Esophagus (tissue), 2 donors: ENCODE measurements around the gene NUP133. TPM values are rescaled to one million over a fixed set of nuclear protein-coding genes. Genes with fewer than 3 reads are reported as not detected.

Experiments used
- H3K27ac ChIP-seq, 2 donors: one replicate each; pipeline ENCODE4 v1.5.1; 2013; ENCODE audit warnings: low read depth in 2 of 2, mild to moderate bottlenecking in 2 of 2, inconsistent platforms in 1 of 2, low read length in 1 of 2, moderate library complexity in 1 of 2
- H3K27me3 ChIP-seq, 2 donors: one replicate each; pipeline ENCODE4 v1.6.1; 2013; ENCODE audit warnings: low read length in 2 of 2, control low read depth in 1 of 2, mild to moderate bottlenecking in 1 of 2; ENCODE audit not compliant: insufficient read depth in 2 of 2, control insufficient read depth in 1 of 2
- H3K36me3 ChIP-seq, 2 donors: one replicate each; pipeline ENCODE4 v1.6.1; 2013; ENCODE audit warnings: low read length in 1 of 2; ENCODE audit not compliant: control insufficient read depth in 2 of 2, insufficient read depth in 2 of 2
- H3K4me1 ChIP-seq, 2 donors: one replicate each; pipeline ENCODE4 v1.6.1; 2013; ENCODE audit warnings: low read length in 1 of 2; ENCODE audit not compliant: control insufficient read depth in 2 of 2, insufficient read depth in 2 of 2
- H3K4me3 ChIP-seq, 2 donors: one replicate each; pipeline ENCODE4 v1.5.1; 2013; ENCODE audit warnings: low read length in 2 of 2, mild to moderate bottlenecking in 2 of 2, low read depth in 1 of 2, moderate library complexity in 1 of 2
- H3K9me3 ChIP-seq, 2 donors: one replicate each; pipeline ENCODE4 v1.6.1; 2013; ENCODE audit warnings: mild to moderate bottlenecking in 2 of 2, low read depth in 1 of 2, low read length in 1 of 2, moderate library complexity in 1 of 2; ENCODE audit not compliant: control insufficient read depth in 2 of 2, insufficient read depth in 1 of 2
- WGBS, 2 donors: extraction: QIAGEN DNeasy Blood & Tissue Kit; methylation state at CpG; one replicate each; pipeline ENCODE4 v1.1.7; 2013; 5-methylcytosine and 5-hydroxymethylcytosine counted together
- polyA plus RNA-seq, 2 donors: library from polyadenylated mRNA; stranded (reverse); fragments of 200-250 nt; gene quantifications; one replicate each; pipeline ENCODE4 v1.2.3, GENCODE V29; 2013
- donor health status: healthy with polysubstance abuse.
- donor health status: Bipolar disorder and iron deficiency.

The NUP133 gene
- polyA plus RNA-seq, 2 donors = 7.3 to 9.9 TPM

DNA sequence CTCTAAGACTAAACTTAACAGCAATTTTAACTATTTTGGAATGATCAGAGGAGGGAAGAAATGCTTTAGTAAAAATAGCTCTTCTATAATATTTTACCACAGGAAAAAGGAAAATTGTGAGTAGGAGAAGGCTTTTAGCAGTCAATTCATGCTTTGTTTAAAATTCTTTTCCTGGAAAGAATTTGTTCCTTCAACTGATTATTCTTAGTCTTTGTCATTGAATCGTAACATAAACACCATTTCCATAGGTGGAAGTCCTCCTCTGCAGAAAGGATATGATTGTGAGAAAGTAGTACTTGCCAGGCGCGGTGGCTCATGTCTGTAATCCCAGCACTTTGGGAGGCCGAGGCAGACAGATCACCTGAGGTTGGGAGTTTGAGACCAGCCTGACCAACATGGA, 62.3 kb downstream of the NUP133 start:
- no peaks in the 10 kb centered on the region for H3K4me1 ChIP-seq
- no peak overlapping the region for H3K4me3 ChIP-seq
- no peak overlapping the region for H3K27ac ChIP-seq
- peaks cover 0 to 10% of the 10 kb centered on the region in 2 donors for H3K36me3 ChIP-seq
- H3K9me3 ChIP-seq = no peaks in the 10 kb centered on the region
- H3K27me3 ChIP-seq = no peaks in the 10 kb centered on the region
- 92 to 95% methylated on average over 4 of the region's 4 CpGs for WGBS, 2 donors

DNA sequence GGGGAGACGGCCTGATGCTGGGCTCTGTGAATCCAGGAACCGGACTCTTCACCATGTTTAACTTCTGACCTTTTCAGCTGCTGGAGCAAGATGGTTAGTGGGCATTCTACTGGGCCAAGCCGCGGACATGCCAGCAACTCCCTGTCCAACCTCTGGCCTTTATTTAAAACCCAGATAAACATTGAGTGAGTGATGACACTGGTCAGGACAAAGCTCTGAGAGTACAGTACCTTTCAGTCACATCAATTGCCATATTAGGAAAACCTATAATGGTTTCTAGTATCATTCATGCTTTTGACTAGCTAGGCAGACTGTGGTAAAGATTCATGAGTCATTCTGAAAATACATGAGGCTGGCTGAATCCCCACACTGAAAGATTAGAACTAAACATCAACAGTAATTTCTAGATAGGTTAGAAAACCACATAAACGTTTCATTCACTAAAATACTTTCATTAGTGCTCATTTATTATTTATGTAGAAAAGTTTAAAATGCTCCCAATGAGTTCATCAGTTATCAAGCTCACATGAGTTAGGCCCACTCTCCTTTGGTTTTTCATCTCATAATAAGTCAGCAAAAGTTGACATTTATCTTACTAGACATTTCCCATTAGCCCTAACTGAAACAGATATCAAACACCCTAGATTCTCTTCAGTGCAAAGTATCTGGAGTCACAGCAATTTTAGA, 67.1 kb downstream of the NUP133 start:
- 70 to 79% methylated on average over 5 of the region's 5 CpGs for WGBS, 2 donors
- peaks cover 0 to 11% of the 10 kb centered on the region in 2 donors for H3K36me3 ChIP-seq
- H3K27me3 ChIP-seq = no peaks in the 10 kb centered on the region
- H3K4me3 ChIP-seq = no peak overlapping the region
- H3K27ac ChIP-seq = no peak overlapping the region
- H3K4me1 ChIP-seq = no peaks in the 10 kb centered on the region
- H3K9me3 ChIP-seq = no peaks in the 10 kb centered on the region

DNA sequence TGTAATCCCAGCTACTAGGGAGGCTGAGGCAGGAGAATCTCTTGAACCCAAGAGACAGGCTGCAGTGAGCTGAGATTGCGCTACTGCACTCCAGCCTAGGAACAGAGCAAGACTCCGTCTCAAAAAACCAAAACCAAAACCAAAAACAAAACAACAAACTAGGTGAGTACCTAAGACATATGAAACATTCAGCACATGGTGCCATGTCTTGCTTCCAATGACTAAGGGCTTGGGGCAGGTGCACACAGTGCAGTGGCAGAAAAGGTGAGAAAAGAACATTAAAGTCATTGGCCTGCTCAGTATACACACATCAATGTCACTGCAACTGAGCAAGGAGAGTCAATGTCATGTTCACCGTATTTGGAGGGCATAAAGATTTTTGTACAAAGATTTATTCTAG, 70.1 kb downstream of the NUP133 start:
- H3K9me3 ChIP-seq = peaks cover 0 to 2% of the 10 kb centered on the region in 2 donors
- H3K4me1 ChIP-seq = peaks cover under 1 to 4% of the 10 kb centered on the region in 2 donors
- H3K36me3 ChIP-seq = peaks cover 0 to 9% of the 10 kb centered on the region in 2 donors
- no peak overlapping the region for H3K27ac ChIP-seq
- H3K4me3 ChIP-seq = no peak overlapping the region
- WGBS, 2 donors = 96% methylated on average over 3 of the region's 3 CpGs
- peaks cover 6 to 18% of the 10 kb centered on the region in 2 donors for H3K27me3 ChIP-seq

DNA sequence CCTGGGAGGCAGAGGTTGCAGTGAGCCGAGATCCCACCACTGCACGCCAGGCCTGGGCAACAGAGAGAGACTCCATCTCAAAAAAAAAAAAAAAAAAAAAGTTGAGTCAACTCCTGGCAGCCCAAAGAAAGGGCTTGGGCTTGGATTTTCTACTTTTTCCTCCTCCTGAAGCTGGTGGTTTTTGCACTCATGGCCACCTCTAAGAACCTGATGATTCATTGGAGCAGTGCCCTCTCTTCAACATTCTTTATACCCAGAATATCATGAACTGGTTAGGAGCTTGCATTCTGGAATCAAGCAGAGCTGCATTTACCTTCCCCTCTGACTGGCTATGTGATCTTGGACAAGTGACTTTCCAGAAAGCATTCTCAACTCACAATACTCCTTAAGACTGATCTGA, 70.7 kb downstream of the NUP133 start:
- peaks cover 6% of the 10 kb centered on the region in 2 donors for H3K4me1 ChIP-seq
- 98 to 100% methylated on average over 2 of the region's 2 CpGs for WGBS, 2 donors
- peaks cover 0 to 2% of the 10 kb centered on the region in 2 donors for H3K9me3 ChIP-seq
- H3K36me3 ChIP-seq = peaks cover 0 to 8% of the 10 kb centered on the region in 2 donors
- peaks cover 12 to 24% of the 10 kb centered on the region in 2 donors for H3K27me3 ChIP-seq
- H3K27ac ChIP-seq = no peak overlapping the region
- no peak overlapping the region for H3K4me3 ChIP-seq

DNA sequence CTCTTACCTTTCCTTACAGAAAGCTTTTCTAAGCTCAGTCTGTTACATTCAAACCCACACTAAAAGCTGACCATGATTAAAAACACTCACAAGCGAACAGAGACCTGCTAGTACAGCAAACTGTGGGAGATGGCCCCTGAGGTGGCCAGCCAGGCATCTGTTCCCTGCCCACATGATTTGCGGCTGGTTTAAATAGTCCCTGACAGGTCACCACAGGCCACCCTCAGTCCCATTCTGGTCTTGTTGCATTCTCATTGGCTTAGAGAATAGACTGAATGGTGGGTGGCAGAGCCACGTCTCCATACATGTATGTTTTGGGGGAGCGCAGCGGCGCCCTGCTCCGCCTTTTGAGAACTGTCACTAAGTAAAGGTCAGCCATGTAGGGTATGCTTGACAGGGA, 71.9 kb downstream of the NUP133 start:
- Histone ChIP-seq H3K36me3 (peaks cover 0 to 8% of the 10 kb centered on the region in 2 donors), H3K4me3 (no peak overlapping the region), H3K27ac (no peak overlapping the region), H3K9me3 (peaks cover 0 to 2% of the 10 kb centered on the region in 2 donors), H3K27me3 (peaks cover 12 to 32% of the 10 kb centered on the region in 2 donors), H3K4me1 (peaks cover 14 to 15% of the 10 kb centered on the region in 2 donors)
- WGBS, 2 donors = 72 to 74% methylated on average over 7 of the region's 7 CpGs

DNA sequence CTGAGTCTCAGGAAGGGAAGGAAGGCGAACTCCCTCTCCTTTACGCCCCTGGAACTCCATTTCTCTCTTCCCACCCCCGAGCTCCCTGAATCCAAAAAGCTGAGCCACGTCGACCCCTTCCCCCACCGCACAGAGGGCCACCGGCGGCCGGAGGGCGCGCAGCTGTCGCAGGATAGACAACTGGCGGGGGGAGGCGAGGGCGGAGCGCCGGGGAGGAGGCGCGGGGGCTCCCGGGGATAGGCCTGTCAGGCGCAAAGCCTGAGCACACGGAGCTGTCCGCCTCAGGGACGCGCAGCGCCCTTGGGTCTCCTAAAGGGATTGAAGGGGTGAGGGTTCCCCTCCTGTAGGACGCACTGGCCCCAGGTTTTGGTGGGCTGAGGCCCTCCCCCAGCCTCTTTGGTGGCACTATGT, 73.5 kb downstream of the NUP133 start:
- Histone ChIP-seq H3K9me3 (peaks cover 0 to 2% of the 10 kb centered on the region in 2 donors), H3K4me3 (no peak overlapping the region)
- 2 to 3% methylated on average over 27 of the region's 27 CpGs for WGBS, 2 donors

DNA sequence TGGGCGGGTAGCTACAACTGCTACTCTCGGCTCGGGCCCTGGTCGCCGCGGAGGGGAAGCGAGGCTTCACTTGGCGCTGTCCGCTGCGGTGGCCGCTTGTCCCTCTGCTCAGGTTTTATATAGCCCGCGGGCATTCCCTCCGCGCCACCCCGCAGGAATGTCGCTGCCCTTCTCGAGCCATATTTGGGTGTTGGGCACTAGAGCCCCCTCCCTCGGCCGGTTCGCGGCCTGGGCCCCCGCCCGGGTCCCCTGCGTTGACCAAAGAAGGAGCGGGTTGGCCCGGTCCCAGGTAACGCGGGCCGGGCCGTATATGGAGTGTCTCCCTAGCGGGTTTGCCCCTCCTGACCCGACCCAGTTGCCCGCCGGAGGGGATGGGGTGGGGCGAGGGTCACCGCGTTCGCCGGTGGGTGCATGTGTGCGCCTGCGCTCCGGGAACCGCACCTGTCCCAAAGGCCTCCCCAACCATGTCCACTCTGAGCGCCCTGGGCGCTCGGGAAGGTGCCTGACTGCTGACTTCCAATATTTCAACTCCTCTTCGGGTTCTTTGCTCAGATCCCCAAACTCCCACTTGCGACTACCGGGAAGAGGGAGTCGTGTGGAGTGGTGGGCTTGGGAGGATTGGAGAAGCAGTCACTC, 74.0 kb downstream of the NUP133 start, which contains the start of gene ACTA1:
Gene ACTA1 (minus strand): TSS at position 90 of the 636 bp plus-strand sequence. CDS start 979 bp downstream, outside the sequence.
- Histone ChIP-seq H3K27ac (no peak within 1 kb of the TSS), H3K27me3 (peaks cover 12 to 39% of the 10 kb centered on the region in 2 donors), H3K4me3 (no peak within 1 kb of the TSS), H3K4me1 (peaks cover 14 to 19% of the 10 kb centered on the region in 2 donors), H3K9me3 (peaks cover 0 to 2% of the 10 kb centered on the region in 2 donors), H3K36me3 (no peaks in the 10 kb centered on the region)
- 2 to 4% methylated on average over 50 to 51 of the region's 51 CpGs for WGBS, 2 donors

More for the DNA sequence above, 73.5 kb downstream of the NUP133 start:
- Histone ChIP-seq H3K36me3 (peaks cover 0 to under 1% of the 10 kb centered on the region in 2 donors), H3K27me3 (peaks cover 12 to 39% of the 10 kb centered on the region in 2 donors), H3K27ac (no peak overlapping the region), H3K4me1 (peaks cover 14 to 19% of the 10 kb centered on the region in 2 donors)

DNA sequence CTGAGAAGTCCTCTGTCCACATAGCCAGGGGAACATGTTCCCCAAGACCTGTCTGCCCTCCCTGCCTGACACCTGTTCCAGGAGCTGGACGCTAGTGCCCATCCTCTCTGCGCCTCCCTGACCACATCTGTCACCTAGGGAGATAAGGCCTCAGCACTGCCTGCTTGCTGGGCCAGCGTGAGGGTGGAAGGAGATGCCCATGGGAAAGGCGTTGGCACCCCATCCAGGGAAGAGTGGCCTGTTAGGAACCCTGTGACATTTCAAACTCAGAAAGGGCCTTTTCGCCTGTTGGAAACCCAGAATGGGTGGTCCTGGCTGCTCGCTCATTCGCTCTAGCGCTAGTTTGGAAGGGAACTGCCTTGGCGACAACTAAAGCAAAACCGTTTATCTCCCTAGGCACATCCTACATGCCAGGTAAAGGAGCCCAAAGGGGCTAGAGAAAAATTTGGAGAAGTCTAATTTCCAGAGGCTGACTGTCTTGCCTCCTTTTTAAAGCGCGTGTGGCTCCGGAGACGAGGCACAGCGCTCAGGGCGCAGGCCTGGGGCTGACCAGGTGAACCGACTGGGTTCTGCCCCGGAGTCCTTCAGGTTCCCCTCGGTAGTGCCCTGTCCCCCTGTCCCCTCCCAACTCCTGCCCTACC, 74.7 kb downstream of the NUP133 start:
- H3K27me3 ChIP-seq = peaks cover 12 to 39% of the 10 kb centered on the region in 2 donors
- H3K27ac ChIP-seq = no peak overlapping the region
- no peak overlapping the region for H3K4me3 ChIP-seq
- H3K9me3 ChIP-seq = peaks cover 0 to 2% of the 10 kb centered on the region in 2 donors
- peaks cover 14 to 19% of the 10 kb centered on the region in 2 donors for H3K4me1 ChIP-seq
- H3K36me3 ChIP-seq = no peaks in the 10 kb centered on the region
- WGBS, 2 donors = 16 to 25% methylated on average over 19 of the region's 19 CpGs

DNA sequence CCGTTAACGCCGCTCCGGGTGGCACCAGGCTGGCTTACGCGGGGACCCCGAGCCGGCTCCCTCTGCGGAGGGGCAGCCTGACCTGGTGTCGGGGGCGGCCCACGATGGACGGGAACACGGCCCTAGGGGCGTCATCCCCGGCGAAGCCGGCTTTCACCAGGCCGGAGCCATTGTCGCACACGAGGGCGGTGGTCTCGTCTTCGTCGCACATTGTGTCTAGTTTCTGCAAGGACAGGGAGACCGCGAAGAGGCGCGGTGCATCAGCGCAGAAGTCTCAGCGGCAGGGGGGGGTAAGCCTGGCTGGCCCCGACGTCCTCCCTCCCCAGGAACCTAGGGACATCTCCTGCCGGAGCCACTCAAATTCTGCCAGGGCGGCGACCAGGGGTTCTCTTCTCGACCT, 75.2 kb downstream of the NUP133 start:
- Histone ChIP-seq H3K9me3 (peaks cover 0 to 2% of the 10 kb centered on the region in 2 donors), H3K36me3 (no peaks in the 10 kb centered on the region), H3K27me3 (peaks cover 12 to 39% of the 10 kb centered on the region in 2 donors), H3K27ac (no peak overlapping the region), H3K4me1 (peaks cover 14 to 19% of the 10 kb centered on the region in 2 donors), H3K4me3 (no peak overlapping the region)
- 12 to 22% methylated on average over 35 to 37 of the region's 37 CpGs for WGBS, 2 donors
